ENCODE data around the gene CDH22.

DNA sequence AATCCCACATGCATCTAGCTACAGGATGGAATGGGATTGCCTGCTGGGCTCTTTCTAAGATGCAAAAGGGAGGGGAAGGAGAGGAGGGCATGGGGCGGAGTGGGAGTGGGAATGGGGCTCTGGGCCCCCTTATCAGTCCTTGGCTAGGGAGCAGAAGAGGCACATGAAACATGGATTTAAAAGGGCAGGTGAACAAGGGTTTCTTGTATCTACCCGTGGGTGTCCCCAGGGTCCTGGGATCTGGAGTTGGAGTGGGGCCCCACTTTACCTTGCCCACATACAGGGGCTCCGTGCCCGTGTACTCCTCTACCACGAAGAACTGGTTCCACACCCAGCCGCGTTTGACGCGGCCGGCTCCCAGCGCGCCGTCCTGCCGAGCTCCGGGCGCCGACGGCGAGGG is 57.5 kb downstream of the CDH22 start:
- TF ChIP-seq, protein P1, sequence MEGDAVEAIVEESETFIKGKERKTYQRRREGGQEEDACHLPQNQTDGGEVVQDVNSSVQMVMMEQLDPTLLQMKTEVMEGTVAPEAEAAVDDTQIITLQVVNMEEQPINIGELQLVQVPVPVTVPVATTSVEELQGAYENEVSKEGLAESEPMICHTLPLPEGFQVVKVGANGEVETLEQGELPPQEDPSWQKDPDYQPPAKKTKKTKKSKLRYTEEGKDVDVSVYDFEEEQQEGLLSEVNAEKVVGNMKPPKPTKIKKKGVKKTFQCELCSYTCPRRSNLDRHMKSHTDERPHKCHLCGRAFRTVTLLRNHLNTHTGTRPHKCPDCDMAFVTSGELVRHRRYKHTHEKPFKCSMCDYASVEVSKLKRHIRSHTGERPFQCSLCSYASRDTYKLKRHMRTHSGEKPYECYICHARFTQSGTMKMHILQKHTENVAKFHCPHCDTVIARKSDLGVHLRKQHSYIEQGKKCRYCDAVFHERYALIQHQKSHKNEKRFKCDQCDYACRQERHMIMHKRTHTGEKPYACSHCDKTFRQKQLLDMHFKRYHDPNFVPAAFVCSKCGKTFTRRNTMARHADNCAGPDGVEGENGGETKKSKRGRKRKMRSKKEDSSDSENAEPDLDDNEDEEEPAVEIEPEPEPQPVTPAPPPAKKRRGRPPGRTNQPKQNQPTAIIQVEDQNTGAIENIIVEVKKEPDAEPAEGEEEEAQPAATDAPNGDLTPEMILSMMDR (conservative IDR thresholded peaks at IDR 0.05 in 1 of 2, IDR thresholded peaks at IDR 0.05 in 1 of 2; ENCODE audit: low read depth in 1 of 2, low read length in 2 of 2) = no peak
- TF ChIP-seq EZH2 (IDR thresholded peaks at IDR 0.05; ENCODE audit: low read length, missing control alignments) = peak; percentile 71
